ENCODE results near the gene SLC25A36. TPM values are rescaled to one million over a fixed set of nuclear protein-coding genes. Genes with fewer than 3 reads are reported as not detected.

SLC25A36 gene
- total and polyA plus RNA-seq, 2 donors (not counting 3 experiments of a cell fraction or from before 2014, with no cell fraction given) = 17.7 to 38.8 TPM

DNA sequence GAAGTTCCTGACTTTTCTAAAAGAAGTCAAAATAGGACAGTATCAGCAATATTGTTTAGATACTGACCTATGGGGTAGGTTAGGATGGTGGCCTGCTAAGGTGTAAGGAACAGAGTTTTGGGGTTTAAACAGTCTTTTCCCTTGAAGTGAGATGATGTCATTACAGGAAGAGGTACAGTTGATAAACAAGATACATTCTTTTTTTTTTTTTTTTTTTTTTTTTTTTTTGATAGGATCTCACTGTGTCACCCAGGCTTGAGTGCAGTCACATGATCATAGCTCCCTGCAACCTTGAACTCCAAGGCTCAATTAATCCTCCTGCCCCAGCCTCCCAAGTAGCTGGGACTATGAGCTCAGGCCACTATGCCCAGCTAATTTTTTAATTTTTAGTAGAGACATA is 33.3 kb downstream of the SLC25A36 start:
- intact Hi-C loops (cut with micrococcal nuclease) = no loop called here
- no peak overlapping the region for H3K9ac ChIP-seq (replicated peaks; ENCODE audit: extremely low read depth, insufficient read depth, low read length)
- H3K4me2 ChIP-seq (ENCODE audit: insufficient read depth, low read length) = no peak overlapping the region
- no peaks in the 10 kb centered on the region for H3K9me3 ChIP-seq (replicated peaks; ENCODE audit: control insufficient read depth, insufficient read depth, low read length)
- CTCF ChIA-PET = interaction anchor here (1.0 to 1.3 kb wide), 4 partner anchors 25 to 53 kb away, joined by 3 to 4 read pairs (median 4); no protein-coding TSS in a partner anchor
- TF ChIP-seq EZH2 (IDR thresholded peaks at IDR 0.05; ENCODE audit: borderline replicate concordance, low read depth, low read length, severe bottlenecking) (no peak), JUN (IDR thresholded peaks at IDR 0.05; ENCODE audit: borderline replicate concordance, insufficient read depth, insufficient read length, low read depth) (no peak), MYC (IDR thresholded peaks at IDR 0.05; ENCODE audit: low read depth, low read length) (no peak), POLR2A (IDR thresholded peaks at IDR 0.05; ENCODE audit: low read depth, low read length) (no peak), FOS (IDR thresholded peaks at IDR 0.05; ENCODE audit: borderline replicate concordance, insufficient read depth, low read length) (no peak), GATA2 (IDR thresholded peaks at IDR 0.05; ENCODE audit: insufficient read depth, insufficient read length, low read depth, low read length) (no peak), POLR2AphosphoS5 (IDR thresholded peaks at IDR 0.05; ENCODE audit: insufficient read depth, low read depth, low read length) (no peak)
- TF ChIP-seq, protein P1, sequence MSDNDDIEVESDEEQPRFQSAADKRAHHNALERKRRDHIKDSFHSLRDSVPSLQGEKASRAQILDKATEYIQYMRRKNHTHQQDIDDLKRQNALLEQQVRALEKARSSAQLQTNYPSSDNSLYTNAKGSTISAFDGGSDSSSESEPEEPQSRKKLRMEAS (IDR thresholded peaks at IDR 0.05; ENCODE audit: insufficient read depth, insufficient read length) = no peak
- TF ChIP-seq, protein P2, sequence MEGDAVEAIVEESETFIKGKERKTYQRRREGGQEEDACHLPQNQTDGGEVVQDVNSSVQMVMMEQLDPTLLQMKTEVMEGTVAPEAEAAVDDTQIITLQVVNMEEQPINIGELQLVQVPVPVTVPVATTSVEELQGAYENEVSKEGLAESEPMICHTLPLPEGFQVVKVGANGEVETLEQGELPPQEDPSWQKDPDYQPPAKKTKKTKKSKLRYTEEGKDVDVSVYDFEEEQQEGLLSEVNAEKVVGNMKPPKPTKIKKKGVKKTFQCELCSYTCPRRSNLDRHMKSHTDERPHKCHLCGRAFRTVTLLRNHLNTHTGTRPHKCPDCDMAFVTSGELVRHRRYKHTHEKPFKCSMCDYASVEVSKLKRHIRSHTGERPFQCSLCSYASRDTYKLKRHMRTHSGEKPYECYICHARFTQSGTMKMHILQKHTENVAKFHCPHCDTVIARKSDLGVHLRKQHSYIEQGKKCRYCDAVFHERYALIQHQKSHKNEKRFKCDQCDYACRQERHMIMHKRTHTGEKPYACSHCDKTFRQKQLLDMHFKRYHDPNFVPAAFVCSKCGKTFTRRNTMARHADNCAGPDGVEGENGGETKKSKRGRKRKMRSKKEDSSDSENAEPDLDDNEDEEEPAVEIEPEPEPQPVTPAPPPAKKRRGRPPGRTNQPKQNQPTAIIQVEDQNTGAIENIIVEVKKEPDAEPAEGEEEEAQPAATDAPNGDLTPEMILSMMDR (IDR thresholded peaks at IDR 0.05; ENCODE audit: extremely low read depth in 1 of 2, insufficient read depth in 1 of 2, low read depth in 1 of 2, low read length in 2 of 2) = no peak
- POLR2A ChIA-PET = no interaction called here
- H2AFZ ChIP-seq (ENCODE audit: low read depth, low read length) = no peak overlapping the region
- DNase-seq (ENCODE audit: low read depth, low spot score) = no peak
- no TSS peak for BruUV-seq (replicated peaks)
- peaks cover 0 to 6% of the 10 kb centered on the region in 2 experiments for H3K36me3 ChIP-seq (ENCODE audit: control insufficient read depth in 2 of 2, extremely low read depth in 1 of 2, insufficient read depth in 2 of 2, low read length in 2 of 2)
- no peaks in the 10 kb centered on the region for H3K9me1 ChIP-seq (replicated peaks; ENCODE audit: control insufficient read depth, extremely low read depth, insufficient read depth, low read length)
- no peak overlapping the region for H3K4me3 ChIP-seq (replicated peaks in 1 of 3; ENCODE audit: insufficient read depth in 1 of 3, low read depth in 1 of 3, low read length in 3 of 3)
- no peak overlapping the region for H3K27ac ChIP-seq (ENCODE audit: insufficient read depth, low read depth, low read length)
- dilution Hi-C loops (cut with MboI; ENCODE audit: extremely low pct_ligation_motif_present, low sequenced_read_pairs) = no loop called here
- FAIRE-seq = no peak
- peaks cover 3% of the 10 kb centered on the region for H4K20me1 ChIP-seq (replicated peaks; ENCODE audit: control insufficient read depth, extremely low read depth, insufficient read depth, low read length)
- no peaks in the 10 kb centered on the region for H3K27me3 ChIP-seq (ENCODE audit: control insufficient read depth in 2 of 2, insufficient read depth in 2 of 2, low read length in 2 of 2)
- H3K79me2 ChIP-seq (ENCODE audit: control insufficient read depth, insufficient read depth, low read length) = no peaks in the 10 kb centered on the region
- no peaks in the 10 kb centered on the region for H3K4me1 ChIP-seq (ENCODE audit: control insufficient read depth, extremely low read depth, insufficient read depth, low read length)

Measured in endothelial cell of umbilical vein (primary cell).